ENCODE measurements around the gene GRM8. TPM values are rescaled to one million over a fixed set of nuclear protein-coding genes. Genes with fewer than 3 reads are reported as not detected.

The GRM8 gene
- total RNA-seq, 1 donor from 2014 or later = 2.2 TPM

GRCh38 chr7:126489874-126490273 is 762.9 kb downstream of the GRM8 start:
- no peaks in the 10 kb centered on the region for H4K20me1 ChIP-seq (ENCODE audit: insufficient read depth, low read length)
- H3K9ac ChIP-seq (ENCODE audit: low read length) = no peak overlapping the region
- H3K4me1 ChIP-seq (ENCODE audit: insufficient read depth, low read length) = no peaks in the 10 kb centered on the region
- Mint-ChIP-seq H3K4me1 (ENCODE audit: low read depth, unreplicated experiment) (no peaks in the 10 kb centered on the region), H3K4me3 (ENCODE audit: unreplicated experiment) (no peak overlapping the region), H3K9me3 (ENCODE audit: unreplicated experiment) (no peaks in the 10 kb centered on the region), H3K36me3 (ENCODE audit: low read depth, unreplicated experiment) (no peaks in the 10 kb centered on the region), H3K27me3 (ENCODE audit: low read depth, unreplicated experiment) (no peaks in the 10 kb centered on the region), H3K27ac (ENCODE audit: unreplicated experiment) (no peak overlapping the region)
- FAIRE-seq (no peak), DNase-seq (ENCODE audit: low read depth) (no peak)
- no peak overlapping the region for H3K4me2 ChIP-seq (ENCODE audit: low read length)
- H3K36me3 ChIP-seq (ENCODE audit: insufficient read depth, low read length) = no peaks in the 10 kb centered on the region
- no peak overlapping the region for H3K27ac ChIP-seq (ENCODE audit: low read depth, low read length)
- H3K9me3 ChIP-seq (ENCODE audit: insufficient read depth, low read depth, low read length) = no peaks in the 10 kb centered on the region
- TF ChIP-seq EZH2 (IDR thresholded peaks at IDR 0.05; ENCODE audit: insufficient read depth, low read length) = no peak
- no peak for TF ChIP-seq CTCF (IDR thresholded peaks at IDR 0.05; ENCODE audit: insufficient read depth, low read depth, low read length)
- no peaks in the 10 kb centered on the region for H3K27me3 ChIP-seq (ENCODE audit: insufficient read depth, low read length)
- H2AFZ ChIP-seq (ENCODE audit: low read depth, low read length) = no peak overlapping the region
- no peak overlapping the region for H3K4me3 ChIP-seq (ENCODE audit: insufficient read depth, low read depth, low read length)
- H3K79me2 ChIP-seq (ENCODE audit: insufficient read depth, low read length) = no peaks in the 10 kb centered on the region

- FAIRE-seq = no peak
- TF ChIP-seq EZH2 (IDR thresholded peaks at IDR 0.05; ENCODE audit: insufficient read depth, low read length) (no peak), CTCF (IDR thresholded peaks at IDR 0.05; ENCODE audit: insufficient read depth, low read depth, low read length) (no peak)
Measured at GRCh38 chr7:126487728-126488442, 764.9 kb downstream of the GRM8 start.

GRCh38 chr7:126486806-126487205 is 765.9 kb downstream of the GRM8 start:
- Mint-ChIP-seq H3K27me3 (ENCODE audit: low read depth, unreplicated experiment) (no peaks in the 10 kb centered on the region), H3K4me1 (ENCODE audit: low read depth, unreplicated experiment) (no peaks in the 10 kb centered on the region), H3K4me3 (ENCODE audit: unreplicated experiment) (no peak overlapping the region), H3K36me3 (ENCODE audit: low read depth, unreplicated experiment) (no peaks in the 10 kb centered on the region), H3K27ac (ENCODE audit: unreplicated experiment) (no peak overlapping the region), H3K9me3 (ENCODE audit: unreplicated experiment) (no peaks in the 10 kb centered on the region)
- Histone ChIP-seq H3K4me3 (ENCODE audit: insufficient read depth, low read depth, low read length) (no peak overlapping the region), H4K20me1 (ENCODE audit: insufficient read depth, low read length) (no peaks in the 10 kb centered on the region), H3K79me2 (ENCODE audit: insufficient read depth, low read length) (no peaks in the 10 kb centered on the region), H3K36me3 (ENCODE audit: insufficient read depth, low read length) (no peaks in the 10 kb centered on the region), H3K4me1 (ENCODE audit: insufficient read depth, low read length) (no peaks in the 10 kb centered on the region), H3K27ac (ENCODE audit: low read depth, low read length) (no peak overlapping the region), H3K4me2 (ENCODE audit: low read length) (no peak overlapping the region), H3K27me3 (ENCODE audit: insufficient read depth, low read length) (no peaks in the 10 kb centered on the region), H3K9ac (ENCODE audit: low read length) (no peak overlapping the region), H2AFZ (ENCODE audit: low read depth, low read length) (no peak overlapping the region), H3K9me3 (ENCODE audit: insufficient read depth, low read depth, low read length) (no peaks in the 10 kb centered on the region)
- TF ChIP-seq EZH2 (IDR thresholded peaks at IDR 0.05; ENCODE audit: insufficient read depth, low read length) (no peak), CTCF (IDR thresholded peaks at IDR 0.05; ENCODE audit: insufficient read depth, low read depth, low read length) (no peak)
- no peak for DNase-seq (ENCODE audit: low read depth)
- FAIRE-seq = no peak

More at GRCh38 chr7:126487728-126488442, 764.9 kb downstream of the GRM8 start:
- no peaks in the 10 kb centered on the region for H3K36me3 ChIP-seq (ENCODE audit: insufficient read depth, low read length)
- no peaks in the 10 kb centered on the region for H3K9me3 ChIP-seq (ENCODE audit: insufficient read depth, low read depth, low read length)
- Mint-ChIP-seq H3K9me3 (ENCODE audit: unreplicated experiment) (no peaks in the 10 kb centered on the region), H3K27me3 (ENCODE audit: low read depth, unreplicated experiment) (no peaks in the 10 kb centered on the region), H3K4me3 (ENCODE audit: unreplicated experiment) (no peak overlapping the region), H3K36me3 (ENCODE audit: low read depth, unreplicated experiment) (no peaks in the 10 kb centered on the region), H3K27ac (ENCODE audit: unreplicated experiment) (no peak overlapping the region), H3K4me1 (ENCODE audit: low read depth, unreplicated experiment) (no peaks in the 10 kb centered on the region)
- H3K4me2 ChIP-seq (ENCODE audit: low read length) = no peak overlapping the region
- no peaks in the 10 kb centered on the region for H3K4me1 ChIP-seq (ENCODE audit: insufficient read depth, low read length)
- DNase-seq (ENCODE audit: low read depth) = no peak
- no peaks in the 10 kb centered on the region for H3K27me3 ChIP-seq (ENCODE audit: insufficient read depth, low read length)
- no peak overlapping the region for H3K27ac ChIP-seq (ENCODE audit: low read depth, low read length)
- no peaks in the 10 kb centered on the region for H3K79me2 ChIP-seq (ENCODE audit: insufficient read depth, low read length)
- no peaks in the 10 kb centered on the region for H4K20me1 ChIP-seq (ENCODE audit: insufficient read depth, low read length)
- no peak overlapping the region for H3K9ac ChIP-seq (ENCODE audit: low read length)
- no peak overlapping the region for H3K4me3 ChIP-seq (ENCODE audit: insufficient read depth, low read depth, low read length)
- no peak overlapping the region for H2AFZ ChIP-seq (ENCODE audit: low read depth, low read length)

Measured in astrocyte (in vitro differentiated cells and primary cell).